CD4-positive, alpha-beta T cell (primary cell): Measurements from ENCODE around the gene IFT57. TPM values are rescaled to one million over a fixed set of nuclear protein-coding genes. Genes with fewer than 3 reads are reported as not detected.
"Not testable (repeated sequence)": the region's sequence is repeated elsewhere in the genome, so short reads cannot be mapped to it uniquely, and the experiment has no call there.

ENCODE experiments used
- ATAC-seq: fragments of 200-7000 bp; cut with Tn5 transposase; one replicate; pipeline ENCODE4 v1.10.0; 2022; ENCODE audit warnings: mild to moderate bottlenecking; ENCODE audit not compliant: poor library complexity
- CTCF ChIA-PET: fragments of 350-600 bp; sonication (Branson Sonifier 250); formaldehyde crosslinking; loops from one replicate; lab custom pipeline; 2021; ENCODE audit warnings: antibody characterized with exemption, inconsistent platforms; lab: Charles Lee
- POLR2A ChIA-PET: fragments of 350-600 bp; sonication (Branson Sonifier 250); formaldehyde crosslinking; loops from one replicate; lab custom pipeline; 2021; ENCODE audit warnings: antibody characterized with exemption, inconsistent platforms; lab: Charles Lee
- DNase-seq, 14 experiments: peaks; one replicate each; pipeline ENCODE4 v3.0.0-alpha.2; 2013 to 2020; ENCODE audit warnings: mixed read lengths in 2 of 14
- H3K27ac ChIP-seq, 2 donors: one replicate each; pipeline versions ENCODE4 v1.5.1 to v1.7.0; 2013; ENCODE audit warnings: low read length in 2 of 2, low read depth in 1 of 2, mild to moderate bottlenecking in 1 of 2
- H3K27me3 ChIP-seq, 2 experiments: 1 replicate in 1 of 2; 2 replicates in 1 of 2; pipeline versions ENCODE4 v1.6.1 to v1.7.0; 2013; ENCODE audit warnings: low read length in 2 of 2, control low read depth in 1 of 2, mild to moderate bottlenecking in 1 of 2, moderate library complexity in 1 of 2; ENCODE audit not compliant: insufficient read depth in 2 of 2, control insufficient read depth in 1 of 2
- H3K36me3 ChIP-seq: one replicate; pipeline ENCODE4 v1.6.1; 2013; ENCODE audit warnings: low read length, control low read depth; ENCODE audit not compliant: insufficient read depth
- H3K4me1 ChIP-seq: one replicate; pipeline ENCODE4 v1.6.1; 2013; ENCODE audit warnings: low read length, control low read depth; ENCODE audit not compliant: insufficient read depth
- H3K4me3 ChIP-seq: one replicate; pipeline ENCODE4 v1.5.1; 2013; ENCODE audit warnings: mild to moderate bottlenecking, low read length, moderate library complexity
- H3K9me3 ChIP-seq, 2 experiments: 1 replicate in 1 of 2; 2 replicates in 1 of 2; pipeline versions ENCODE4 v1.6.1 to v1.7.0; 2013; ENCODE audit warnings: low read length in 2 of 2, mild to moderate bottlenecking in 2 of 2, control low read depth in 1 of 2, moderate library complexity in 1 of 2; ENCODE audit not compliant: control insufficient read depth in 1 of 2, insufficient read depth in 1 of 2
- H3K27ac Mint-ChIP-seq: one replicate; pipeline ENCODE4 v1.8.0; 2020; ENCODE audit warnings: mixed read lengths
- H3K27me3 Mint-ChIP-seq: one replicate; pipeline ENCODE4 v1.8.0; 2021; ENCODE audit warnings: mixed read lengths
- H3K36me3 Mint-ChIP-seq: one replicate; pipeline ENCODE4 v1.8.0; 2021; ENCODE audit warnings: low read depth, mixed read lengths
- H3K4me1 Mint-ChIP-seq: one replicate; pipeline ENCODE4 v1.8.0; 2021; ENCODE audit warnings: low read depth, mixed read lengths
- H3K4me3 Mint-ChIP-seq: one replicate; pipeline ENCODE4 v1.8.0; 2020; ENCODE audit warnings: mild to moderate bottlenecking, mixed read lengths
- H3K9me3 Mint-ChIP-seq: one replicate; pipeline ENCODE4 v1.8.0; 2020; ENCODE audit warnings: mixed read lengths
- intact Hi-C, 2 experiments: fragments of 100-400 bp; cut with DNase I in 1 of 2; cut with micrococcal nuclease in 1 of 2; formaldehyde crosslinking; loops; one replicate each; pipeline versions ENCODE4 v1.15.1 to v1.9.0; 2023 to 2025; cut with DNase I, micrococcal nuclease
- total RNA-seq, 174 experiments: library from RNA in 2 of 174; stranded (reverse) in 2 of 174; gene quantifications; one replicate each; pipeline ENCODE4 v1.2.3 and lab custom pipeline; 2021 to 2026
- TF ChIP-seq, protein P1 (sequence below): fragments of 200-600 bp; IDR thresholded peaks from one replicate; pipeline ENCODE4 v1.8.0; 2022; ENCODE audit warnings: antibody characterized with exemption, mild to moderate bottlenecking

Gene IFT57
- total RNA-seq, 2 experiments from 2014 or later, result 56.6 to 58.6 TPM

DNA sequence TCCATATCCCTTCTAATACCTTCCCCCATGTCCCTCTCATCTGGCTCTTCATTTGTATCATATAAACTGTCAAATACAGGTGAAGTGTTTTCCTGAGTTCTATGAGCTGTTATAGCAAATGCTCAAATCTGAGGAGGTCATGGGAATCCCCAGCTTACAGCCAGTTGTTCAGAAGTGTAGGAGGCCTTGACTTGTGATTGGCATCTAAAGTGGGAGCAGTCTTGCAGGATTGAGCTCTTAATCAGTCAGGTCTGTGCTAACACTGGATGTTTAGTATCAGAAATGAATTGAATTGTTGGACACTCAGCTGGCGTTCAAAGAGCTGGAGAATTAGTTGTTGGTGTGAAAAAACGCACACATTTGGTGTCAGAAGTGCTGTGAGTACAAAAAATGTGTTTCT is 65.0 kb downstream of the IFT57 start:
- H3K27me3 ChIP-seq, result no peaks in the 10 kb centered on the region
- no peak overlapping the region for H3K27ac ChIP-seq
- ChIA-PET POLR2A (no interaction called here), CTCF (no interaction called here)
- DNase-seq, result no peak
- intact Hi-C loops, result no loop called here
- no peak overlapping the region for H3K4me3 Mint-ChIP-seq
- H3K9me3 Mint-ChIP-seq, result no peaks in the 10 kb centered on the region
- H3K9me3 ChIP-seq, result no peaks in the 10 kb centered on the region
- H3K36me3 ChIP-seq, result peaks cover 3% of the 10 kb centered on the region
- TF ChIP-seq, protein P1, sequence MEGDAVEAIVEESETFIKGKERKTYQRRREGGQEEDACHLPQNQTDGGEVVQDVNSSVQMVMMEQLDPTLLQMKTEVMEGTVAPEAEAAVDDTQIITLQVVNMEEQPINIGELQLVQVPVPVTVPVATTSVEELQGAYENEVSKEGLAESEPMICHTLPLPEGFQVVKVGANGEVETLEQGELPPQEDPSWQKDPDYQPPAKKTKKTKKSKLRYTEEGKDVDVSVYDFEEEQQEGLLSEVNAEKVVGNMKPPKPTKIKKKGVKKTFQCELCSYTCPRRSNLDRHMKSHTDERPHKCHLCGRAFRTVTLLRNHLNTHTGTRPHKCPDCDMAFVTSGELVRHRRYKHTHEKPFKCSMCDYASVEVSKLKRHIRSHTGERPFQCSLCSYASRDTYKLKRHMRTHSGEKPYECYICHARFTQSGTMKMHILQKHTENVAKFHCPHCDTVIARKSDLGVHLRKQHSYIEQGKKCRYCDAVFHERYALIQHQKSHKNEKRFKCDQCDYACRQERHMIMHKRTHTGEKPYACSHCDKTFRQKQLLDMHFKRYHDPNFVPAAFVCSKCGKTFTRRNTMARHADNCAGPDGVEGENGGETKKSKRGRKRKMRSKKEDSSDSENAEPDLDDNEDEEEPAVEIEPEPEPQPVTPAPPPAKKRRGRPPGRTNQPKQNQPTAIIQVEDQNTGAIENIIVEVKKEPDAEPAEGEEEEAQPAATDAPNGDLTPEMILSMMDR, result no peak
- H3K4me1 ChIP-seq, result peaks cover 4% of the 10 kb centered on the region
- no peak overlapping the region for H3K27ac Mint-ChIP-seq
- no peak overlapping the region for H3K4me3 ChIP-seq
- no peaks in the 10 kb centered on the region for H3K27me3 Mint-ChIP-seq
- H3K36me3 Mint-ChIP-seq, result peaks cover 13% of the 10 kb centered on the region
- H3K4me1 Mint-ChIP-seq, result peaks cover 20% of the 10 kb centered on the region
- ATAC-seq, result no peak

DNA sequence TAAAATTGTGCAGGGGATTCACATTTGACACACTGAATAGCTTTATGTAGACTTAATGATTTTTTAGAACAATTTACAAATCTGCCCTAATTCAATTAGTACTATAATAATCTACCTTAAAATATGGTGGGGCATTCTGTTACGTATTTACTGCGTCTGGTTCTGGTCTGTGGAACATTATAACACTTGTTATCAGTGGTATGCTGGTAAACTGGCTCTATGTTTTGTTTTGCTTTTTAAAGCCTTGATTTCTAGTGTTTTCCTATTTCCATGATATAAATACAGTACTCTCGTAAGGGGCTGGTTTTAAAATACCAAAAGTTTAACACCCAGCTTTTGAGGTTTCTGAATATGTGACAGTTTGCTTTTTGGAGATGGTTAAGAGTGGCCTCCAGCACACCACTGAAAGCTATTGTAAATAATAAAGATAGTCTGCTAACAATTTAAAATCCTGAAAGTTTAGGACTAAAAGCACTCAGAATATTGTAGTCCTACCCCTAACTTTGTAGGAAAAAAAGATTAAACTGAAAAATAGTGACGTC is 65.8 kb downstream of the IFT57 start:
- Histone ChIP-seq H3K9me3 (no peaks in the 10 kb centered on the region), H3K27me3 (no peaks in the 10 kb centered on the region), H3K4me1 (peaks cover 4% of the 10 kb centered on the region), H3K27ac (no peak overlapping the region), H3K36me3 (no peaks in the 10 kb centered on the region), H3K4me3 (no peak overlapping the region)
- Mint-ChIP-seq H3K4me1 (peaks cover 20% of the 10 kb centered on the region), H3K36me3 (peaks cover 7% of the 10 kb centered on the region), H3K4me3 (no peak overlapping the region), H3K9me3 (no peaks in the 10 kb centered on the region), H3K27ac (no peak overlapping the region), H3K27me3 (no peaks in the 10 kb centered on the region)
- no peak for DNase-seq
- intact Hi-C loops, result no loop called here
- POLR2A ChIA-PET, result no interaction called here
- CTCF ChIA-PET, result no interaction called here
- TF ChIP-seq, protein P1, result no peak
- no peak for ATAC-seq

DNA sequence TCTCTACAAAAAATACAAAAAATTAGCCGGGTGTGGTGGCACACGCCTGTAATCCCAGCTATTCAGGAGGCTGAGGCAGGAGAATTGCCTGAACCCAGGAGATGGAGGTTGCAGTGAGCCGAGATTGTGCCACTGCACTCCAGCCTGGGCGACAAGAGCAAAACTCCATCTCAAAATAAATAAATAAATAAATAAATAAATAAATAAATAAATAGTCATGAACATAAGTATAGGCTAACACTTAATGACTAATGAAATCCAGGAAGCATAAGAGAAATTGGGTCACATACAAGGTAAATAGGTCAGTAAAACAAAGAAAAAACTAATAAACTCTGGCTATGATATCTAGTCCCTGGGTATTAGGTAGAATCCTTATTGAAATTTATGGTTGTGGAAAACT is 66.6 kb downstream of the IFT57 start:
- H3K36me3 Mint-ChIP-seq, H3K27ac Mint-ChIP-seq, H3K27me3 Mint-ChIP-seq, H3K27me3 ChIP-seq, H3K9me3 Mint-ChIP-seq, DNase-seq, H3K9me3 ChIP-seq, H3K4me1 ChIP-seq, POLR2A ChIA-PET, H3K27ac ChIP-seq, H3K4me3 Mint-ChIP-seq, ATAC-seq, CTCF ChIA-PET, H3K4me3 ChIP-seq, H3K36me3 ChIP-seq: not testable (repeated sequence)
- peaks cover 20% of the 10 kb centered on the region for H3K4me1 Mint-ChIP-seq
- intact Hi-C loops, result loop anchor here in 1 of 2 experiments (2.0 kb wide), 1 partner anchor 321 kb away; no protein-coding TSS in a partner anchor
